Hepatocyte (in vitro differentiated cells): ENCODE results near the gene RALGAPB.

Experiments
- EZH2 ChIP-seq: fragments of 200-600 bp; sonication (generic); IDR thresholded peaks from 2 replicates; pipeline ENCODE4 v1.6.1; 2016; ENCODE audit warnings: antibody characterized with exemption, mild to moderate bottlenecking, borderline replicate concordance
- EZH2phosphoT487 ChIP-seq: fragments of 200-600 bp; sonication (generic); IDR thresholded peaks from one replicate; pipeline ENCODE4 v1.6.1; 2018; ENCODE audit warnings: antibody characterized with exemption, mild to moderate bottlenecking, low read depth, moderate library complexity; ENCODE audit not compliant: unreplicated experiment, severe bottlenecking
- TF ChIP-seq, protein P1 (sequence below): fragments of 200-600 bp; sonication (generic); IDR thresholded peaks from 2 replicates; pipeline ENCODE4 v1.5.1; 2016; ENCODE audit warnings: antibody characterized with exemption, mild to moderate bottlenecking; ENCODE audit not compliant: poor library complexity

DNA sequence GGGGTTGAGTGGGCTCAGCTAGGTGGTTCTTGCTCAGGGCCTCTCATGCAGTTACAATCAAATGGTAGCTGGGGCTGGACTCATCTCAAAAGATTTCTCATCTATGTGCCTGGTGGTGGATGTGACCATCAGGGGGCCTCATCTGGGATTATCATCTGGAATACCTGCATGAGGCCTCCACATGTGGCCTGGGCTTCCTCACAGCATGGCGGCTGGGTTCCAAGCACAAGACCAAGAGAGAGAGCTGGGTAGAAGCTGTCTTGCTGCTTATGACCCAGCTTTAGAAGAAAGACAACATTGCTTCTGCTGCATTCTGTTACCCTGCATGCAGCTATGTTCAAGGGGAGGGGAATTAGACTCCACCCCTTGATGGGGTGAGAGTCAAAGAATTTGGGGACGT, 151.4 kb downstream of the RALGAPB start:
- TF ChIP-seq, protein P1, sequence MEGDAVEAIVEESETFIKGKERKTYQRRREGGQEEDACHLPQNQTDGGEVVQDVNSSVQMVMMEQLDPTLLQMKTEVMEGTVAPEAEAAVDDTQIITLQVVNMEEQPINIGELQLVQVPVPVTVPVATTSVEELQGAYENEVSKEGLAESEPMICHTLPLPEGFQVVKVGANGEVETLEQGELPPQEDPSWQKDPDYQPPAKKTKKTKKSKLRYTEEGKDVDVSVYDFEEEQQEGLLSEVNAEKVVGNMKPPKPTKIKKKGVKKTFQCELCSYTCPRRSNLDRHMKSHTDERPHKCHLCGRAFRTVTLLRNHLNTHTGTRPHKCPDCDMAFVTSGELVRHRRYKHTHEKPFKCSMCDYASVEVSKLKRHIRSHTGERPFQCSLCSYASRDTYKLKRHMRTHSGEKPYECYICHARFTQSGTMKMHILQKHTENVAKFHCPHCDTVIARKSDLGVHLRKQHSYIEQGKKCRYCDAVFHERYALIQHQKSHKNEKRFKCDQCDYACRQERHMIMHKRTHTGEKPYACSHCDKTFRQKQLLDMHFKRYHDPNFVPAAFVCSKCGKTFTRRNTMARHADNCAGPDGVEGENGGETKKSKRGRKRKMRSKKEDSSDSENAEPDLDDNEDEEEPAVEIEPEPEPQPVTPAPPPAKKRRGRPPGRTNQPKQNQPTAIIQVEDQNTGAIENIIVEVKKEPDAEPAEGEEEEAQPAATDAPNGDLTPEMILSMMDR = no peak
- TF ChIP-seq EZH2 = no peak
- no peak for TF ChIP-seq EZH2phosphoT487
